ENCODE data around the gene EN2. TPM values are rescaled to one million over a fixed set of nuclear protein-coding genes. Genes with fewer than 3 reads are reported as not detected.

The EN2 gene
- not detected in 2 replicates for total RNA-seq (2022)
- Bru-seq, nascent RNA = not detected
- BruChase-seq, experiment 1, labeled RNA remaining after a 6-hour chase = not detected
- BruChase-seq, experiment 2, labeled RNA remaining after a 2-hour chase = not detected
- long read RNA-seq = 0 reads

GRCh38 chr7:155458111-155458877 is at the start of gene EN2:
Gene EN2, plus strand, starts transcription at chr7:155458129. Its CDS starts 249 bp downstream, at chr7:155458378.
- BruUV-seq (replicated peaks) = no TSS peak
- peaks cover 53% of the 10 kb centered on the region for H3K27me3 Mint-ChIP-seq (ENCODE audit: insufficient read depth, unreplicated experiment)
- H3K36me3 Mint-ChIP-seq (ENCODE audit: insufficient read depth, unreplicated experiment) = no peaks in the 10 kb centered on the region
- no peak within 1 kb of the TSS for H3K4me3 Mint-ChIP-seq (ENCODE audit: unreplicated experiment)
- no peak for DNase-seq (ENCODE audit: unreplicated experiment)
- intact Hi-C loops (cut with micrococcal nuclease) = no loop called here
- H3K9me3 Mint-ChIP-seq (ENCODE audit: unreplicated experiment) = no peaks in the 10 kb centered on the region
- H3K27ac Mint-ChIP-seq (ENCODE audit: low read depth, unreplicated experiment) = no peak within 1 kb of the TSS
- no peaks in the 10 kb centered on the region for H3K4me1 Mint-ChIP-seq (ENCODE audit: insufficient read depth, unreplicated experiment)
- TF ChIP-seq CTCF (IDR thresholded peaks at IDR 0.05; ENCODE audit: unreplicated experiment) = no peak
- POLR2A ChIA-PET = no interaction called here
- CTCF ChIA-PET = no interaction called here

GRCh38 chr7:155408651-155409586 is 49.0 kb upstream of the EN2 start:
- BruUV-seq (replicated peaks) = no TSS peak
- Mint-ChIP-seq H3K27me3 (ENCODE audit: insufficient read depth, unreplicated experiment) (peaks cover 40% of the 10 kb centered on the region), H3K9me3 (ENCODE audit: unreplicated experiment) (no peaks in the 10 kb centered on the region), H3K4me3 (ENCODE audit: unreplicated experiment) (no peak overlapping the region), H3K36me3 (ENCODE audit: insufficient read depth, unreplicated experiment) (no peaks in the 10 kb centered on the region), H3K27ac (ENCODE audit: low read depth, unreplicated experiment) (no peak overlapping the region), H3K4me1 (ENCODE audit: insufficient read depth, unreplicated experiment) (no peaks in the 10 kb centered on the region)
- intact Hi-C loops (cut with micrococcal nuclease) = no loop called here
- DNase-seq (ENCODE audit: unreplicated experiment) = no peak
- ChIA-PET POLR2A (no interaction called here), CTCF (interaction anchor here (0.8 kb wide), 1 partner anchor 11 kb away, joined by 3 read pairs; no protein-coding TSS in a partner anchor)
- no peak for TF ChIP-seq CTCF (IDR thresholded peaks at IDR 0.05; ENCODE audit: unreplicated experiment)

- Mint-ChIP-seq H3K27me3 (ENCODE audit: insufficient read depth, unreplicated experiment) (peaks cover 40% of the 10 kb centered on the region), H3K36me3 (ENCODE audit: insufficient read depth, unreplicated experiment) (no peaks in the 10 kb centered on the region), H3K4me3 (ENCODE audit: unreplicated experiment) (no peak overlapping the region), H3K4me1 (ENCODE audit: insufficient read depth, unreplicated experiment) (no peaks in the 10 kb centered on the region), H3K27ac (ENCODE audit: low read depth, unreplicated experiment) (no peak overlapping the region), H3K9me3 (ENCODE audit: unreplicated experiment) (no peaks in the 10 kb centered on the region)
- TF ChIP-seq CTCF (IDR thresholded peaks at IDR 0.05; ENCODE audit: unreplicated experiment) = no peak
- no TSS peak for BruUV-seq (replicated peaks)
- intact Hi-C loops (cut with micrococcal nuclease) = loop anchor here (5.0 kb wide), 1 partner anchor 357 kb away; no protein-coding TSS in a partner anchor
- POLR2A ChIA-PET = no interaction called here
- CTCF ChIA-PET = no interaction called here
- no peak for DNase-seq (ENCODE audit: unreplicated experiment)
Observed at GRCh38 chr7:155409980-155410379, 47.9 kb upstream of the EN2 start.

GRCh38 chr7:155410431-155410830 is 47.5 kb upstream of the EN2 start:
- peaks cover 37% of the 10 kb centered on the region for H3K27me3 Mint-ChIP-seq (ENCODE audit: insufficient read depth, unreplicated experiment)
- CTCF ChIA-PET = interaction anchor here (0.6 kb wide), 1 partner anchor 419 kb away, joined by 3 read pairs; no protein-coding TSS in a partner anchor
- H3K4me1 Mint-ChIP-seq (ENCODE audit: insufficient read depth, unreplicated experiment) = no peaks in the 10 kb centered on the region
- H3K9me3 Mint-ChIP-seq (ENCODE audit: unreplicated experiment) = no peaks in the 10 kb centered on the region
- POLR2A ChIA-PET = no interaction called here
- no peaks in the 10 kb centered on the region for H3K36me3 Mint-ChIP-seq (ENCODE audit: insufficient read depth, unreplicated experiment)
- H3K27ac Mint-ChIP-seq (ENCODE audit: low read depth, unreplicated experiment) = no peak overlapping the region
- TF ChIP-seq CTCF (IDR thresholded peaks at IDR 0.05; ENCODE audit: unreplicated experiment) = no peak
- H3K4me3 Mint-ChIP-seq (ENCODE audit: unreplicated experiment) = no peak overlapping the region
- no peak for DNase-seq (ENCODE audit: unreplicated experiment)
- intact Hi-C loops (cut with micrococcal nuclease) = loop anchor here (5.0 kb wide), 1 partner anchor 357 kb away; no protein-coding TSS in a partner anchor
- BruUV-seq (replicated peaks) = no TSS peak
